ENCODE data around the gene COL13A1.

- TF ChIP-seq, protein P1, sequence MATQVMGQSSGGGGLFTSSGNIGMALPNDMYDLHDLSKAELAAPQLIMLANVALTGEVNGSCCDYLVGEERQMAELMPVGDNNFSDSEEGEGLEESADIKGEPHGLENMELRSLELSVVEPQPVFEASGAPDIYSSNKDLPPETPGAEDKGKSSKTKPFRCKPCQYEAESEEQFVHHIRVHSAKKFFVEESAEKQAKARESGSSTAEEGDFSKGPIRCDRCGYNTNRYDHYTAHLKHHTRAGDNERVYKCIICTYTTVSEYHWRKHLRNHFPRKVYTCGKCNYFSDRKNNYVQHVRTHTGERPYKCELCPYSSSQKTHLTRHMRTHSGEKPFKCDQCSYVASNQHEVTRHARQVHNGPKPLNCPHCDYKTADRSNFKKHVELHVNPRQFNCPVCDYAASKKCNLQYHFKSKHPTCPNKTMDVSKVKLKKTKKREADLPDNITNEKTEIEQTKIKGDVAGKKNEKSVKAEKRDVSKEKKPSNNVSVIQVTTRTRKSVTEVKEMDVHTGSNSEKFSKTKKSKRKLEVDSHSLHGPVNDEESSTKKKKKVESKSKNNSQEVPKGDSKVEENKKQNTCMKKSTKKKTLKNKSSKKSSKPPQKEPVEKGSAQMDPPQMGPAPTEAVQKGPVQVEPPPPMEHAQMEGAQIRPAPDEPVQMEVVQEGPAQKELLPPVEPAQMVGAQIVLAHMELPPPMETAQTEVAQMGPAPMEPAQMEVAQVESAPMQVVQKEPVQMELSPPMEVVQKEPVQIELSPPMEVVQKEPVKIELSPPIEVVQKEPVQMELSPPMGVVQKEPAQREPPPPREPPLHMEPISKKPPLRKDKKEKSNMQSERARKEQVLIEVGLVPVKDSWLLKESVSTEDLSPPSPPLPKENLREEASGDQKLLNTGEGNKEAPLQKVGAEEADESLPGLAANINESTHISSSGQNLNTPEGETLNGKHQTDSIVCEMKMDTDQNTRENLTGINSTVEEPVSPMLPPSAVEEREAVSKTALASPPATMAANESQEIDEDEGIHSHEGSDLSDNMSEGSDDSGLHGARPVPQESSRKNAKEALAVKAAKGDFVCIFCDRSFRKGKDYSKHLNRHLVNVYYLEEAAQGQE (IDR thresholded peaks at IDR 0.05; ENCODE audit: low read depth), result no peak
- TF ChIP-seq ZBTB33 (IDR thresholded peaks at IDR 0.05; ENCODE audit: extremely low read depth, insufficient replicate concordance, low read length) (no peak), SRF (IDR thresholded peaks at IDR 0.05; ENCODE audit: low read depth) (no peak), CTCF (IDR thresholded peaks at IDR 0.05 in 2 of 3, conservative IDR thresholded peaks at IDR 0.05 in 1 of 3; ENCODE audit: borderline replicate concordance in 1 of 3, insufficient read depth in 1 of 3, low read depth in 2 of 3, low read length in 2 of 3) (no peak), EZH2phosphoT487 (IDR thresholded peaks at IDR 0.05; ENCODE audit: borderline replicate concordance) (no peak), POLR2AphosphoS5 (IDR thresholded peaks at IDR 0.05; ENCODE audit: low read depth, low read length) (no peak), TCF7L2 (IDR thresholded peaks at IDR 0.05; ENCODE audit: borderline replicate concordance, extremely low read depth, insufficient read depth, insufficient read length) (no peak), POLR2A (IDR thresholded peaks at IDR 0.05; ENCODE audit: borderline replicate concordance, extremely low read depth, insufficient read depth, insufficient read length) (no peak), JUND (IDR thresholded peaks at IDR 0.05) (no peak), YY1 (IDR thresholded peaks at IDR 0.05; ENCODE audit: extremely low read depth, insufficient replicate concordance, low read depth, low read length) (no peak)
Observed at GRCh38 chr10:69781576-69781975, 20.1 kb upstream of the COL13A1 start.
